Measurements from ENCODE around the gene PAPPA. TPM values are rescaled to one million over a fixed set of nuclear protein-coding genes. Genes with fewer than 3 reads are reported as not detected.

The PAPPA gene
- polyA plus RNA-seq, 1 donor from 2014 or later = 0.04 TPM

GRCh38 chr9:116276651-116277121 is 123.1 kb downstream of the PAPPA start:
- H3K9me3 Mint-ChIP-seq = peaks cover 0 to 3% (median 0%) of the 10 kb centered on the region in 3 donors
- no peak overlapping the region for H3K4me3 Mint-ChIP-seq
- H3K36me3 Mint-ChIP-seq = no peaks in the 10 kb centered on the region
- peaks cover 1% of the 10 kb centered on the region for H3K27me3 Mint-ChIP-seq
- H3K27ac Mint-ChIP-seq = no peak overlapping the region
- H3K4me1 Mint-ChIP-seq = no peaks in the 10 kb centered on the region

GRCh38 chr9:116278326-116278725 is 124.7 kb downstream of the PAPPA start:
- Mint-ChIP-seq H3K27ac (no peak overlapping the region), H3K4me1 (no peaks in the 10 kb centered on the region), H3K27me3 (peaks cover 1% of the 10 kb centered on the region), H3K4me3 (no peak overlapping the region), H3K36me3 (no peaks in the 10 kb centered on the region), H3K9me3 (peaks cover 0 to 4% (median 3%) of the 10 kb centered on the region in 3 donors)

GRCh38 chr9:116279230-116279629 is 125.6 kb downstream of the PAPPA start:
- H3K9me3 Mint-ChIP-seq = peaks cover 0 to 4% (median 3%) of the 10 kb centered on the region in 3 donors
- no peaks in the 10 kb centered on the region for H3K36me3 Mint-ChIP-seq
- H3K4me1 Mint-ChIP-seq = no peaks in the 10 kb centered on the region
- H3K27ac Mint-ChIP-seq = peak overlapping the region in 1 of 3 donors; percentile 45
- H3K4me3 Mint-ChIP-seq = peak overlapping the region in 1 of 4 donors; percentile 25
- H3K27me3 Mint-ChIP-seq = peaks cover 1% of the 10 kb centered on the region

GRCh38 chr9:116280529-116280928 is 126.9 kb downstream of the PAPPA start:
- Mint-ChIP-seq H3K9me3 (peaks cover 0 to 4% (median 3%) of the 10 kb centered on the region in 3 donors), H3K36me3 (no peaks in the 10 kb centered on the region), H3K4me3 (no peak overlapping the region), H3K27me3 (peaks cover 5% of the 10 kb centered on the region), H3K4me1 (no peaks in the 10 kb centered on the region), H3K27ac (no peak overlapping the region)

- Mint-ChIP-seq H3K27me3 (peaks cover 5% of the 10 kb centered on the region), H3K4me3 (no peak overlapping the region), H3K9me3 (peaks cover 0 to 4% (median 3%) of the 10 kb centered on the region in 3 donors), H3K4me1 (no peaks in the 10 kb centered on the region), H3K36me3 (no peaks in the 10 kb centered on the region), H3K27ac (no peak overlapping the region)
These were observed 129.0 kb downstream of the PAPPA start for GRCh38 chr9:116282597-116282996.

- Mint-ChIP-seq H3K27me3 (peaks cover 4% of the 10 kb centered on the region), H3K4me3 (no peak overlapping the region), H3K4me1 (no peaks in the 10 kb centered on the region), H3K27ac (no peak overlapping the region), H3K9me3 (peaks cover 0 to 4% (median 0%) of the 10 kb centered on the region in 3 donors), H3K36me3 (no peaks in the 10 kb centered on the region)
These were observed 130.9 kb downstream of the PAPPA start for GRCh38 chr9:116284518-116284917.

- H3K36me3 Mint-ChIP-seq = no peaks in the 10 kb centered on the region
- H3K27ac Mint-ChIP-seq = no peak overlapping the region
- H3K4me3 Mint-ChIP-seq = no peak overlapping the region
- H3K4me1 Mint-ChIP-seq = no peaks in the 10 kb centered on the region
- peaks cover 4% of the 10 kb centered on the region for H3K27me3 Mint-ChIP-seq
- peaks cover 0 to 4% (median 0%) of the 10 kb centered on the region in 3 donors for H3K9me3 Mint-ChIP-seq
These were observed 131.7 kb downstream of the PAPPA start for GRCh38 chr9:116285320-116285719.

GRCh38 chr9:116286297-116286696 is 132.7 kb downstream of the PAPPA start:
- H3K27ac Mint-ChIP-seq = no peak overlapping the region
- H3K4me1 Mint-ChIP-seq = no peaks in the 10 kb centered on the region
- no peaks in the 10 kb centered on the region for H3K36me3 Mint-ChIP-seq
- H3K9me3 Mint-ChIP-seq = peaks cover 0 to 9% (median 0%) of the 10 kb centered on the region in 3 donors
- H3K4me3 Mint-ChIP-seq = no peak overlapping the region
- H3K27me3 Mint-ChIP-seq = peaks cover 4% of the 10 kb centered on the region

GRCh38 chr9:116287721-116288120 is 134.1 kb downstream of the PAPPA start:
- Mint-ChIP-seq H3K27ac (no peak overlapping the region), H3K4me3 (no peak overlapping the region), H3K36me3 (no peaks in the 10 kb centered on the region), H3K4me1 (no peaks in the 10 kb centered on the region), H3K27me3 (peaks cover 4% of the 10 kb centered on the region), H3K9me3 (peaks cover 0 to 5% (median 0%) of the 10 kb centered on the region in 3 donors)

GRCh38 chr9:116288658-116289057 is 135.1 kb downstream of the PAPPA start:
- no peaks in the 10 kb centered on the region for H3K4me1 Mint-ChIP-seq
- no peak overlapping the region for H3K27ac Mint-ChIP-seq
- H3K36me3 Mint-ChIP-seq = no peaks in the 10 kb centered on the region
- H3K27me3 Mint-ChIP-seq = peaks cover 4% of the 10 kb centered on the region
- peaks cover 0 to 5% (median 0%) of the 10 kb centered on the region in 3 donors for H3K9me3 Mint-ChIP-seq
- H3K4me3 Mint-ChIP-seq = no peak overlapping the region

- no peaks in the 10 kb centered on the region for H3K27me3 Mint-ChIP-seq
- no peaks in the 10 kb centered on the region for H3K4me1 Mint-ChIP-seq
- H3K36me3 Mint-ChIP-seq = no peaks in the 10 kb centered on the region
These were observed 143.8 kb downstream of the PAPPA start for GRCh38 chr9:116297346-116297745.

GRCh38 chr9:116298249-116298648 is 144.7 kb downstream of the PAPPA start:
- no peaks in the 10 kb centered on the region for H3K4me1 Mint-ChIP-seq
- H3K9me3 Mint-ChIP-seq = peaks cover 0 to 3% (median 0%) of the 10 kb centered on the region in 3 donors
- H3K27ac Mint-ChIP-seq = no peak overlapping the region
- no peaks in the 10 kb centered on the region for H3K27me3 Mint-ChIP-seq
- H3K36me3 Mint-ChIP-seq = no peaks in the 10 kb centered on the region
- H3K4me3 Mint-ChIP-seq = no peak overlapping the region

More at GRCh38 chr9:116297346-116297745, 143.8 kb downstream of the PAPPA start:
- no peak overlapping the region for H3K4me3 Mint-ChIP-seq
- peaks cover 0 to 3% (median 0%) of the 10 kb centered on the region in 3 donors for H3K9me3 Mint-ChIP-seq
- H3K27ac Mint-ChIP-seq = no peak overlapping the region

- Mint-ChIP-seq H3K27me3 (no peaks in the 10 kb centered on the region), H3K27ac (no peak overlapping the region), H3K9me3 (peaks cover 0 to 3% (median 0%) of the 10 kb centered on the region in 3 donors), H3K36me3 (no peaks in the 10 kb centered on the region), H3K4me3 (no peak overlapping the region), H3K4me1 (no peaks in the 10 kb centered on the region)
These were observed 145.3 kb downstream of the PAPPA start for GRCh38 chr9:116298878-116299391.

- H3K36me3 Mint-ChIP-seq = no peaks in the 10 kb centered on the region
- no peaks in the 10 kb centered on the region for H3K4me1 Mint-ChIP-seq
- H3K27ac Mint-ChIP-seq = no peak overlapping the region
- peaks cover 0 to 3% (median 0%) of the 10 kb centered on the region in 3 donors for H3K9me3 Mint-ChIP-seq
- H3K27me3 Mint-ChIP-seq = no peaks in the 10 kb centered on the region
- no peak overlapping the region for H3K4me3 Mint-ChIP-seq
These were observed 146.8 kb downstream of the PAPPA start for GRCh38 chr9:116300360-116300870.

GRCh38 chr9:116303270-116303669 is 149.7 kb downstream of the PAPPA start:
- Mint-ChIP-seq H3K9me3 (no peaks in the 10 kb centered on the region), H3K27ac (no peak overlapping the region), H3K4me3 (no peak overlapping the region), H3K36me3 (no peaks in the 10 kb centered on the region), H3K27me3 (no peaks in the 10 kb centered on the region), H3K4me1 (no peaks in the 10 kb centered on the region)

- Mint-ChIP-seq H3K36me3 (no peaks in the 10 kb centered on the region), H3K27ac (no peak overlapping the region), H3K4me1 (no peaks in the 10 kb centered on the region), H3K9me3 (no peaks in the 10 kb centered on the region), H3K27me3 (no peaks in the 10 kb centered on the region), H3K4me3 (no peak overlapping the region)
These were observed 150.4 kb downstream of the PAPPA start for GRCh38 chr9:116303886-116304538.
